Prostate gland (tissue), 2 donors: ENCODE results near the gene GSG1L. TPM values are rescaled to one million over a fixed set of nuclear protein-coding genes. Genes with fewer than 3 reads are reported as not detected.

Experiments used
- DNase-seq: peaks from one replicate; pipeline ENCODE4 v3.0.0-alpha.2; 2019; ENCODE audit warnings: low spot score
- H3K27ac ChIP-seq, 2 donors: fragments of 200-600 bp; sonication (generic); 2 replicates each; pipeline ENCODE4 v1.5.1; 2017 to 2019
- H3K27me3 ChIP-seq: fragments of 200-600 bp; sonication (generic); replicated peaks from 2 replicates; pipeline ENCODE4 v1.5.1; 2019; ENCODE audit not compliant: insufficient read depth
- H3K36me3 ChIP-seq, 2 donors: fragments of 200-600 bp; sonication (generic); 1 replicate in 1 of 2; 2 replicates in 1 of 2; pipeline versions ENCODE4 v1.5.1 to v1.8.1; 2017 to 2019
- H3K4me1 ChIP-seq: fragments of 200-600 bp; sonication (generic); replicated peaks from 2 replicates; pipeline ENCODE4 v1.5.1; 2019
- H3K4me3 ChIP-seq, 2 donors: fragments of 200-600 bp; sonication (generic); 2 replicates each; pipeline ENCODE4 v1.5.1; 2017 to 2019
- H3K9me3 ChIP-seq: fragments of 200-600 bp; sonication (generic); 2 replicates; pipeline ENCODE4 v1.5.1; 2017
- POLR2A ChIP-seq: fragments of 450-650 bp; IDR thresholded peaks from one replicate; pipeline ENCODE4 v1.6.1; 2016; ENCODE audit warnings: antibody characterized with exemption, mild to moderate bottlenecking
- POLR2AphosphoS5 ChIP-seq: sonication (generic); formaldehyde crosslinking; IDR thresholded peaks from one replicate; pipeline ENCODE4 v1.6.1; 2017; ENCODE audit warnings: antibody characterized with exemption
- WGBS: methylation state at CpG from one replicate; pipeline ENCODE4 v1.1.5; 2018; 5-methylcytosine and 5-hydroxymethylcytosine counted together
- intact Hi-C: fragments of 100-400 bp; cut with DNase I; formaldehyde crosslinking; loops from one replicate; pipeline ENCODE4 v1.14.2; 2022
- total RNA-seq, 2 donors: library from RNA; depleted of rRNA; stranded (reverse); fragments of >200 nt; gene quantifications; one replicate each; pipeline ENCODE4 v1.1.0, GENCODE V29; 2016
- TF ChIP-seq, protein P1 (sequence below), 4 experiments: fragments of 200-600 bp in 2 of 4; fragments of 450-650 bp in 2 of 4; sonication (generic) in 2 of 4; IDR thresholded peaks; 1 replicate in 3 of 4; 2 replicates in 1 of 4; pipeline ENCODE4 v1.5.1; 2016 to 2019; ENCODE audit warnings: antibody characterized with exemption in 4 of 4, mild to moderate bottlenecking in 2 of 4, moderate library complexity in 2 of 4

The GSG1L gene
- total RNA-seq, 2 donors from 2014 or later = 0.91 TPM; not detected in 1

DNA sequence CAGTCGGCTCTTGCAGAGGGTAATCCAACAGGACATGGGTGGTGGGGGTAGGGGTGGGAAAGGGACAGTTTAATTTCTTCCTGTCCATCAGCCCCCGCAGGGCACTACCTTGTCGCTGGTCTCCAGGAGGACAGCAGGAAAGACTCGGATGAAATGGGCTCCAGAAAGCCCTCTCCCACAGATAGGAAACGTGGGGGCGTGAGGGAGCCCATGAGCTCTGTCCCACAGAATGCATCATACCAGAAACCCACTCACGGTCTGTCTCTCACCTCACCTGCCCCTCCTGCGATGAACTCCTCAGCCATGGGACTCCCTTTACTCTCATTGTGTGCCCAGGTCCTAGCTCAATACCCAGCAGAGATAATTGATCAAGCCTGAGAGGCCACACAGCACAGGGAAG, 240.1 kb downstream of the GSG1L start:
- TF ChIP-seq POLR2AphosphoS5 = no peak
- no peaks in the 10 kb centered on the region for H3K36me3 ChIP-seq
- no peak overlapping the region for H3K27ac ChIP-seq

GRCh38 chr16:27822996-27823395, 240.5 kb downstream of the GSG1L start:
- Histone ChIP-seq H3K4me1 (peaks cover 4% of the 10 kb centered on the region), H3K27me3 (no peaks in the 10 kb centered on the region), H3K36me3 (no peaks in the 10 kb centered on the region), H3K9me3 (no peaks in the 10 kb centered on the region), H3K27ac (no peak overlapping the region), H3K4me3 (no peak overlapping the region)
- peak; percentile 8 for DNase-seq
- intact Hi-C loops = no loop called here
- 37% methylated on average over 11 of the region's 11 CpGs for WGBS
- TF ChIP-seq POLR2A (no peak), POLR2AphosphoS5 (peak; percentile 32)

More for the DNA sequence above, 240.1 kb downstream of the GSG1L start:
- DNase-seq = no peak
- 46% methylated on average over 8 of the region's 8 CpGs for WGBS
- Histone ChIP-seq H3K9me3 (no peaks in the 10 kb centered on the region), H3K4me3 (no peak overlapping the region), H3K27me3 (no peaks in the 10 kb centered on the region), H3K4me1 (peaks cover 4% of the 10 kb centered on the region)
- intact Hi-C loops = no loop called here

DNA sequence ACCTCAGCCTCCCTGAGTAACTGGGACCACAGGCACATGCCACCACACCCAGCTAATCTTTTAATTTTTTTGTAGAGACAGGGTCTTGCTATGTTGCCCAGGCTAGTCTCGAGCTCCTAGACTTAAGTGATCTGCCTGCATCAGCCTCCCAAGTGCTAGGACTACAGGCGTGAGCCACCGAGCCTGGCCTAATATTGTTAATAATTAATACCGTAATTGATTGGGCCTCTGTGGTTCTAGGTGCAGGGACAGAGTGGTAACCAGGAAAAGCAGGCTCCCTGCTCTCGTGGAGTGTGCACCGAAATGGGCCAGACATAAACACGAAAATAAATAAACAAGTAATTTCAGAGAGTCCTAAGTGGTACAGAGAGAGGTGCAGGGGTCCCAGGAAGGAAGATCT, 241.0 kb downstream of the GSG1L start:
- Histone ChIP-seq H3K9me3 (no peaks in the 10 kb centered on the region), H3K4me1 (peaks cover 4% of the 10 kb centered on the region), H3K4me3 (no peak overlapping the region), H3K36me3 (no peaks in the 10 kb centered on the region), H3K27me3 (no peaks in the 10 kb centered on the region), H3K27ac (no peak overlapping the region)
- TF ChIP-seq POLR2AphosphoS5 (no peak), POLR2A (no peak)
- TF ChIP-seq, protein P1, sequence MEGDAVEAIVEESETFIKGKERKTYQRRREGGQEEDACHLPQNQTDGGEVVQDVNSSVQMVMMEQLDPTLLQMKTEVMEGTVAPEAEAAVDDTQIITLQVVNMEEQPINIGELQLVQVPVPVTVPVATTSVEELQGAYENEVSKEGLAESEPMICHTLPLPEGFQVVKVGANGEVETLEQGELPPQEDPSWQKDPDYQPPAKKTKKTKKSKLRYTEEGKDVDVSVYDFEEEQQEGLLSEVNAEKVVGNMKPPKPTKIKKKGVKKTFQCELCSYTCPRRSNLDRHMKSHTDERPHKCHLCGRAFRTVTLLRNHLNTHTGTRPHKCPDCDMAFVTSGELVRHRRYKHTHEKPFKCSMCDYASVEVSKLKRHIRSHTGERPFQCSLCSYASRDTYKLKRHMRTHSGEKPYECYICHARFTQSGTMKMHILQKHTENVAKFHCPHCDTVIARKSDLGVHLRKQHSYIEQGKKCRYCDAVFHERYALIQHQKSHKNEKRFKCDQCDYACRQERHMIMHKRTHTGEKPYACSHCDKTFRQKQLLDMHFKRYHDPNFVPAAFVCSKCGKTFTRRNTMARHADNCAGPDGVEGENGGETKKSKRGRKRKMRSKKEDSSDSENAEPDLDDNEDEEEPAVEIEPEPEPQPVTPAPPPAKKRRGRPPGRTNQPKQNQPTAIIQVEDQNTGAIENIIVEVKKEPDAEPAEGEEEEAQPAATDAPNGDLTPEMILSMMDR (IDR thresholded peaks at IDR 0.05) = no peak
- WGBS = 38% methylated on average over 7 of the region's 7 CpGs
- no peak for DNase-seq
- intact Hi-C loops = no loop called here

DNA sequence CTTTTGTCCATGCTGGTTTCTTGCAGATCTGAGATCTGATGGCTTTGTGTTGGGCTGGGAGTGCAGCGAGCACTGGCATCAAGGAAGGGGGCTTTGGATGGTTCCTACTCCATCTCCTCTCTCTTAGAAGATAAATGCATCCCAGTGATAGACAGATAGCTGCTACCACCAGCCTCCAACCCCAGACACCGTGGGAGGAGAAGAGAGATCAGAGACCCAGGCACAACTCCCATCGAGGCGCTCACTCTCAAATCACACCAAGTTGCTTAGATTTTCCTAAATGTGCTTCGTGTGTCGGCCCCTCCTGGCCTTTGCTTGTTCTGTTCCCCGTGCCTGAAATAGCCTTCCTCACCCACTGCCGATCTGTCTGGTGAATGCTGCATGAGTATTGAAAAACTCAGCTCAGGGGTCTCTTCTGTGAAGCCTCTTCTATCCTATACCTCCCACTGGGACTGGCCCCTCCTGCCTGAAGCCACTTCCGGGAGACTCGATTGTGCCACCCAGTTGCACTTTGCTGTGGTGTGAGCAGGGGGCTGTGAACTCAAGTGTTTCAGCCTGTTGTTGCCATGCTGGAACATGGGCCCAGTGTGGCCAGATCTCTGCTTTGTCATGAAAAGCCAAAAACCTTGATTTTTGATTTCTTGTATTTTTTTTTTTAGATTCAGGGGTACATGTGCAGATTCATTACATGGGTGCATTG, 242.7 kb downstream of the GSG1L start:
- H3K9me3 ChIP-seq = no peaks in the 10 kb centered on the region
- no peak for TF ChIP-seq POLR2AphosphoS5
- TF ChIP-seq, protein P1 (IDR thresholded peaks at IDR 0.05) = no peak
- intact Hi-C loops = no loop called here
- DNase-seq = no peak
- no peaks in the 10 kb centered on the region for H3K36me3 ChIP-seq
- no peak overlapping the region for H3K4me3 ChIP-seq
- H3K27me3 ChIP-seq = no peaks in the 10 kb centered on the region
- 89% methylated on average over 10 of the region's 10 CpGs for WGBS
- no peak overlapping the region for H3K27ac ChIP-seq
- H3K4me1 ChIP-seq = peaks cover 4% of the 10 kb centered on the region

GRCh38 chr16:27819881-27820610, 243.5 kb downstream of the GSG1L start:
- intact Hi-C loops = no loop called here
- no peak overlapping the region for H3K27ac ChIP-seq
- TF ChIP-seq POLR2A (no peak), POLR2AphosphoS5 (no peak)
- TF ChIP-seq, protein P1 (IDR thresholded peaks at IDR 0.05) = no peak
- no peak for DNase-seq
- H3K27me3 ChIP-seq = no peaks in the 10 kb centered on the region
- peaks cover 4% of the 10 kb centered on the region for H3K4me1 ChIP-seq
- no peak overlapping the region for H3K4me3 ChIP-seq
- H3K36me3 ChIP-seq = no peaks in the 10 kb centered on the region
- H3K9me3 ChIP-seq = no peaks in the 10 kb centered on the region
- WGBS = 87% methylated on average over 20 of the region's 20 CpGs
